Activated T-helper 1 cell treated with Interleukin-2 at 50 U/mL for 16 hours (primary cell): ENCODE data around the gene VAMP8.

ENCODE experiments used
- DNase-seq: peaks from one replicate; pipeline ENCODE4 v3.0.0-alpha.2; 2020; ENCODE audit warnings: low read depth

Gene VAMP8

GRCh38 chr2:85619617-85620016, 42.2 kb downstream of the VAMP8 start:
- no peak for DNase-seq

- no peak for DNase-seq
Observed at GRCh38 chr2:85621338-85621737, 44.0 kb downstream of the VAMP8 start.

DNA sequence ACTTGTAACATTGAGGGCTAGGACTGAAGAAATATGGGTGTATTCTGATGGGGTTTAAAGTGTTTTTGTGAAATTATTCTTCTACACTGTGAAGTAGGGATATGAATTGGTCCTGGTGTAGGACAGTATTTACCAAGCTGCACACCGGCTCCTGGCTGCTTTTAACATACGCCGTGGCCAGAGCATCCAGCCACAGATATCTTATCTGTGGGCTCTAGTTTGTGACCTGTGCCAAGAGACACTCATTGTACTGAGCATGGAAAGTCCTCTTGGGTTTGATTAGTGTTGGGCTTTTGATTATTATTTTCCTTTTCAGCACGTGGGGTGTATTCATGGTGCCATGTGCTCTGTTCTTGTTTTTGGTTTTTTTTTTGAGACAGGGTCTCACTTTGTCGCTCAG, 46.6 kb downstream of the VAMP8 start:
- no peak for DNase-seq

GRCh38 chr2:85628658-85629057, 51.3 kb downstream of the VAMP8 start:
- DNase-seq = no peak

DNA sequence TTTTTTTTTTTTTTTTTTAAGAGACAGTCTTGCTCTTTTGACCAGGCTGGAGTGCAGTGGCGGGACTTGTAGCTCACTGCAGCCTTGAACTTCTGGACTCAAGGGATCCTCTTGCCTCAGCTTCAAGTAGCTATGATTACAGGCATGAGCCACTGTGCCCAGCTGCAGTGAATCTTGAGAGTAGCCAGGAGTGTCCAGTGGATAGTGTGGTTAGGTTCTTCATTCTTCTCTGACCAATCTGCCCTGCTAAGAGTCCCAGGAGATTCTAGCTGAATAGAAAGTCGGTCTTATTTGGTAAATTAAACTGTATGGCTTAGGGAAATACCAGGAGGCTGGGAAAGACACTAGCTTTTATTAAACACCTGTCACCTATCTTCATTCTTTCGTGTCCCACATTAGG, 53.9 kb downstream of the VAMP8 start:
- no peak for DNase-seq
